8988T (cell line): ENCODE results near the gene PHTF1.

Source experiments
- DNase-seq: peaks from one replicate; pipeline ENCODE4 v3.0.0; 2011

Gene PHTF1

DNA sequence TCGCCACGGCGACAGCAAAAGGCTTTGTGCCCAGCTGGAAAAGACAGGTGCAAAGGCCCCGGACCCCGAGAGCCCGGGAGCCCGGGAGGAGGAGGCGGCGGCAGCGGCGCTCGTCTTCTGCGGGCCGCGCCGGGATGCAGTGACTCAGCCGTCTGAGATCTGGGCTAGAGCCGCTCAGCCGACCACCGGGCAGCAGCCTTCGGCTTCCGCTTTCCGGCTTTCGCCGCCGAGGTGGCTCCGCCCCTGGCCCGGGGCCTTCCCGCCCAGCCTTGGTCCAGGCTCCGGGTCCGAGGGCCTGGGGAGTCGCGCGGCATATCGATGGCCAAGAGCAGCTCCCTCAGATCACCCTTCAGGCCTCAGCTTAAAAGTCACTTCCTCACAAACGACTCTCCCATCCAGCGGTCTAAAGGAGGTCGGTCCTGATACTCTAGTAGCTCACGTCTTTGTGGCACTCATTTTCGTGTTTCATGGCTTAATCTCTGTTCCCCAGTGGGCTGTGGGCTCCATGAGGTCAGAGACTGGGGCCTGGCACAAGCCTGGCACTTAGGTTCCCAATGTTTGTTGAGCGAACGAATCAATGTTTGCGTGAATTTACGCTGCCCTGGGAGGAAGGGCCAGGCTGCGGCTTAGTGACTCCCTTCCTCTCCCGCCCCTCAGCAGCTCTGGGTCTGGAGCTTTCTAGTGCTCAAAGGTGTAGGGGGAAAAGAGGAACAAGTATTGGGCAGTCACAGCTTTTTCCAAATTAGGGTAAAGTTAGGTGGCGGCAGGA, at the start of gene PHTF1:
Gene PHTF1, minus strand, starts transcription at position 154 of the 769 bp plus-strand sequence. CDS start 783 bp downstream, outside the sequence.
- DNase-seq: peak; percentile 50

DNA sequence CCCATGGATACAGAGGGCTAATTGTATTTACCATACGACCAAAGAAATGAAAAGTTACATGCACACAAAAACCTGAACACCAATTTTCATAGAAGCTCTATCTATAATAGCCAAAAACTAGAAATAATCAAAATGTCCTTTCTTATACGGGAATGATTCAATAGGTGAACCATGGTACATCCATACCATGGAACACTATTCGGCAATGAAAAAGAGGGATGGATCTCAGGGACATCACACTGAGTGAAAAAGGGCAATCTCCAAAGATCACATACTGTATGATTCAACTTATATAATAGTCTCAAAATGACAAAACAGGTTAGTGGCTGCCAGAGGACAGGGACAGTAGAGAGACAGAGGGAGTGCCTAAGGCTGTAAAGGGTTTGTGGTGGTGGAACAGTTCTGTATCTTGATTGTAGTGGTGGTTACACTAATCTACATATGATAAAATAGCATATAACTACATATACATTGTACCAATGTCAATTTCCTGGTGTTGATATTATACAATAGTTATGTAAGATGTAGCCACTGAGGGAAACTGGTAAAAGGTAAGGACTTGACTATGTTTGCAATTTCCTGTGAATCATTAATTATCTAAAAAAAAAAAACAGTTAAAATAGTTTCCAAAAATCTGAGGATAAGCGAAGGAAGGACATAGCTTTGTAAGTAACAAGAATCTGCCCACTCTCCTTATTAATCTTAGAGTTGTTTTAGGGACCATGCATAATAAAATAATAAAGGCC, 49.3 kb upstream of the PHTF1 start:
- no peak for DNase-seq

DNA sequence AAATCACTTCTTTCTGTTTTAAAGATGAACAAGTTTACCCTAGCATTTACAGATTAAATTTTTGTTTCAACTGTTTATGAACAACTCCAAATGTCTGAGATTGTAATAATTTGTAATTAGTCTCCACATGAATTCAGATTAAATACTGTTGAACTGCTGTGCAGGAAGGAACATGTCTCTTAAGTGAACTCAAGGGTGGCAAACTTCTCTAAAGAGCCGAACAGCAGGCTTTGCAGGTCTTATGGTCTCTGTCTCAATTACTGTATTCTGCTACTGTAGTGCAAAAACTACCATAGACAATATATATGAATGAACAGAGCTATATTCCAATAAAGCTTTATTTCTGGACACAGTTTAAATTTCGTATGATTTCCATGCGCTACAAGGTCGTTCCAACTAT, 46.4 kb upstream of the PHTF1 start:
- DNase-seq: no peak

DNA sequence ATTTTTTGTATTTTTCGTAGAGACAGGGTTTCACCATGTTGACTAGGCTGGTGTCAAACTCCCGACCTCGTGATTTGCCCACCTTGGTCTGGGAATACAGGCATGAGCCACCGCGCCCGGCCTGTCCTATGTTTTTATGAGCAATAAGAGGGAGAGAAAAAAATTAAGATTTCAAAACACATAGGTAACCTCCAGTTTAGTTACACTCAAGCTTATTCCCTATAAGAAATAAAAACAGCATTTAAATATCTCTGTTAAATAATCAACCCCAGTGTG, 45.9 kb upstream of the PHTF1 start:
- DNase-seq: no peak

DNA sequence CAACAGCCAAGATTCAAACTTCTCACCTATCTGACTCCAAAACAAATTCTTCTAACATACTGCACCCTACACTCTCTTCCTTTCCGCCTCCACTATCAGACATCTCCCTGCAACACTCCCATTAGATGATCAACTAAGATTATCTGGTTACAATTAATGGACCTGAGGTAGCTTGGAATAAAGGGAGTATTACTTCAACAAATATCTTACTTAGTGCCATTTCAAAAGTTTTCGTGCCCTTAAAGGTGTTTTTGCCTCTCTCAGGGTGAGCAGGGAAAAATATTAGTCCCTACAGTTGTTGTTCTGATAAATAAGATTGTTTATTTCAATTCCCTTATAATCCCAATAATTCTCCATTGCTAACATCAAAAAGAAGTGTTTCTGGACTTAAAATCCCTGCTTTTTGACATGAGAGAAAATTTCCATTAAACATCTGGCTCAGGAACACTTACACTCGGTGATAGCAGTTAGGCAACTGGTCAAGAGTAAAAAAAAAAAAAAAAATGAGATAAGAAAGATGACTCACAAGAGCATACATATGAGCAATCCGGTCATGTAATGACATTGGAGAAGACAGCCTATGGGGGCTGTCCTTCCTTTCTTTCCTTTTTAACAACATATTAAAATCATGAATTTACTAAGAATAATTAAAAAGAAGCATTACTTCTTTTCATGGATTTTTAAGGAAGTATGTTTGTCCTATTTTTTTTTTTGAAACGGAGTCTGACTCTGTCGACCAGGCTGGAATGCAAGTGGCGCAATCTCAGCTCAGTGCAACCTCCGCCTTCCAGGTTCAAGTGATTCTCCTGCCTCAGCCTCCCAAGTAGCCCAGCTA, 45.4 kb upstream of the PHTF1 start:
- DNase-seq: no peak

DNA sequence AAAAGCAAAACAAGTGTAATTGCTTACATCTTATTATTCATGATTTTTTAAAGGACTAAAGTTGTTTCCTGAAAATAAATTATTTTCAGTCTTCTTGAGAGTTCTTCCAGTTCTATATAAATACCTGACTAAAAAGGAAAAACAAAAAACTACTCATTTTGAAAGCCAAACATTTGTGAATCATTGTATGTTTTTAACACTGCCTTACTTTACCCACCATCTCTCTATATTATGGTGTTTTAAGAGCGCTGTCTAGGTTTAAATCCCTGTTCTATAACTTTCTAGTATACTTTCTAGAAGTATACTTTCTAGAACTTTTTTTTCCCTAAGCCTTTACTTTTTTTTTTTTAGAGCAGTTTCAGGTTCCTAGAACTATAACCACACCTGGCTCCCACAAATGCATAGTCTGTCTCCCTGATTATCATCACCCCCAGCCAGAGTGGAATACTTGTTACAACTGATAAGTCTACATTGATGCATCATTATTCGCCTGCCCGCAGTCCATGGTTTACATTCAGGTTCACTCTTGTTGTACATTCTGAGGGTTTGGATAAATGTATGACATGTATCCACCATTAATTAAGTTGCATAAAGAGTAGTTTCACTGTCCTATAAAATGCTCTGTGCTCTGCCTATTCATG, 43.2 kb upstream of the PHTF1 start:
- DNase-seq: no peak

DNA sequence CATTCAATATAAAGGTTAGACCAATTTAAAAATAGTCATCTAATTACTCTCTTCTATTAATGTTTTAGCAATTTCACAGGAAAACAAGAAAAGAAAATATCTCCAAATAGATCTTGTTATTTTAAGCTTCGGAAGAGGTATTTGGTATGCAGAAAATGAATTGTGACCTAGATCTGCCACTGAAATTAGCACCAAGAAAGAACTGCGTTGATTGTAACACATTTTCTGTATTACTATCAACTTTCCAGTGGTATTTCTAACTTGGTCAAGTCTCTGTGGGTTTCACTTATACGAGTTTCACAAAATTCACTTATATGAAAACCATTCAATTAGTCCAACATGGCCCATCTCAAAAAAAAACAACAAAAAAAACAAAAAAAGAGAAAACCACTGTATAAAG, 41.2 kb upstream of the PHTF1 start:
- no peak for DNase-seq

DNA sequence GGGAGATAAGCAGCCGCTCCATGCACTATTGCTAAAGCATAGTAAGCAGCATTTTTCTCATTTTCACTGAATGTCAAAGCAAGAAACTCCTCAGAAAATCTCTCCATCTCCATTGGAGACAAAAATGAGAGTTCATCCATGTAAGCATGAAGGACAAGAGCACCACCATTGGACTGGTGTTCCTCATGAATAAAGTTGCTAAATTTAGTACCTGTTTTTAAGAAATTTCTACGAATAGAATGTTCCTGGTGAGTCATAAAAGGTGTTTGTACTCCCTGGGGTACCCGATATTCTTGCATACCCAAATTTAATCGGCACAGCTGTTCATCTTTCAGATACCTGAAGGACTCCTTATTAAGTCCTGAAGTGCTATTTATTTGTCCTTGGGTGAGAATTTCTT, 38.2 kb upstream of the PHTF1 start:
- DNase-seq: no peak

DNA sequence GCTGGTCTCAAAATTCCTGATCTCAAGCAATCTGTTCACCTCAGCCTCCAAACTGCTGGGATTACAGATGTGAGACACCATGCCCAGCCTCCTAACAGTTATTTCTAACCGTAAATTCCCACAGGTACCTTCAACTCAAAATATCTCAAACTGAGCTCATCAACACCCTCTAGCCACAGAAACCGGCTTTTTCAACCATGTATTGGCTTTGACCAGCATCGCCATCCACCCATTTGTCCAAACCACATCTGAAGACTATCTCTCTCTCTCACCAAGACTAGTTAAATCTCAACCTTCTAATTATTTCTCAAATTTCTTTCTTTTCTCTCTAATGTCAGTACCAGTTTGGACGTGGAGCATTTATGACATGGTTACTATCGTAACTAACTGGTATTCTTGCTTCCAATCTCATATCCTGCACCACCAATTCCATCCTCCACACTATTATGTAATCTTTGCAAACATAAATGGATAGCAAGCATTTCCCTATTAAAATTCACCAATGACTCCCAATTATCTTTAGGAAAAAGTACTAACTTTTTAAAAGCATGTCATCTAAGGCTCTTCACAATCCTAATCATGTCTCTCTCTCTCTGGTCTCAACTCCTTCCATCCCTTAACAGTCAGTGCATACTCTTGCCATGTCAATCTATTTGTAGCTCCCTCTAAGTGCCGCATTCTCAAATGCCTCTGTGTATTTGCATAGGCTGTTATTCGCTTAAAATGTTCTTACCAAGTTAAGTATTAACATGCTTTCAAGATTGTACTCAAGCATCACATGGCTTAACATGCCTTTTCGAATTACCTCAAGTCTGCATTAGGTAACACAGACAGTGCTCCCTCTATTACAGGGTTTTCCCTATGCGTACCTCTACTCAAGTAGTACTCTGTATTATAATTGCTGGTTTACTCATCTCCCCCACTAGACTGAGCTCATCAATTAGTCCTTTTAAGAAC, 34.9 kb upstream of the PHTF1 start:
- DNase-seq: no peak

DNA sequence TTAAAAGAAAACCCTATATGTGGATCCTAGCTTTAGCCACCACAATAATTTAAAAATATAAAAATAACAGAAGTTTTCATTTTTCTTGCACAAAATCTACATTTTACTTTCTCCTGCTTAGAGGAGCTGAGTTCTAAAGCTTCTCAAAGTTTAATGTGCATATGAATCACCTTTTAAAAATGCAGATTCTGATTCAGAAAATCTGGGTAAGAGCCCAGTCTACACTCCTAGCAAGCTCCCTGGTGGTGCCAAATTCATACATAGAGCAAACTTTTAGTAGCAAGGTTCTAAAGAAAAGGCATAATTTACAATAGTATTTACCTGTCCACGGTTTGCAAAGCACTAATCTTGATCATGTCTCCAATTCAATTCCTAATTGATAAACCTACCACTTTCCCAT, 33.7 kb upstream of the PHTF1 start:
- DNase-seq: no peak

DNA sequence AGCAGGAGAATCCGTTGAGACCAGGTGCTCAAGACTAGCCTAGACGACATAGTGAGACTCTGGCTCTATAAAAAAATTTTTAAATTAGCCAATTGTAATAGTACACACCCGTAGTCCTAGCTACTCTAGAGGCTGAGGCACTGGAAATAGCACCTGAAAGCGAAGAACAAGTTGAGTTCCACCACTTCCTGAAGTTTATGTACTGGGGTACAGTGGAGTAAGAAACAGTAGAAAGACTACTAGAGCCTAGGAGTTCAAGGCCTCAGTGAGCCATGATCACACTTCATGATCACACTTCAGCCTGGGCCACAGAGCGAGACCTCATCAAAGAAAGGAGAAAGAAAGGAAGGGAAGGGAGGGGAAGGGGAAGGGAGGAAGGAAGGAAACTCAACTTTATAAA, 33.2 kb upstream of the PHTF1 start:
- DNase-seq: no peak

DNA sequence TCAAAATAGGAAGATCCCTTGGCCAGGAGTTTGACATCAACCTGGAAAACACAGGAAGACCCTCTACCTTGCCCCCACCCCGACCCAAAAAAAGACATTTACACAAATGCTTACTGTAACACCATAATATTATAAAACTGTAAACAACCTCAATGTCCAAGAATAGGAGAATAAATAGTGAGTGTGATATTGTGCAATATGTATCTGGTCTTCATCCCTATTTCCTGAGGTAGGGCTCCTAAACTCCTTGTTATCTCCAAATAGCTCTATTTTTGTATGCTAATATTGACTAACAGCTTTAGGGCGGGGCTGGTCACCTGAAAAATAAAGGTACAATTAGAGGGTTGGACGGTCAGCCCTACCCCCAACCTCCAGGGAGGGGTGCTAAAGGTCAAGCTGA, 29.5 kb upstream of the PHTF1 start:
- no peak for DNase-seq

DNA sequence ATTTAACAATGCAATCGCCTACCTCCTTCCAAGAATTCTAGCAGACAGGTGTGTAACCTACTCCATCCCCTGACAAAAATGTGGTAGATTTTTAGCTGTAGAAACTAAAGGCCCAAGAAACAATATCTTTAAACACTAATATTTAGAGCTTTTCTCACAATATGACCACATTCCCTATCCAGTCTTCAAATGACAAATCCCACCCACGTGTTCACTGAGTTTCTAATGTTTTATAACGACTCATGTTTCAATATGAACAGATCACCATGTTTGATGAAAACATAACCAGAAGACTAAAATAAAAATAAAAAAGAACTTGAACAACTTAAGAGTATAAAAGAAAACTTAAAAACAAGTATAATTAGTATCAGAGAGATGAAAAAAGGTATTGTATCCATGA, 28.4 kb upstream of the PHTF1 start:
- DNase-seq: no peak

DNA sequence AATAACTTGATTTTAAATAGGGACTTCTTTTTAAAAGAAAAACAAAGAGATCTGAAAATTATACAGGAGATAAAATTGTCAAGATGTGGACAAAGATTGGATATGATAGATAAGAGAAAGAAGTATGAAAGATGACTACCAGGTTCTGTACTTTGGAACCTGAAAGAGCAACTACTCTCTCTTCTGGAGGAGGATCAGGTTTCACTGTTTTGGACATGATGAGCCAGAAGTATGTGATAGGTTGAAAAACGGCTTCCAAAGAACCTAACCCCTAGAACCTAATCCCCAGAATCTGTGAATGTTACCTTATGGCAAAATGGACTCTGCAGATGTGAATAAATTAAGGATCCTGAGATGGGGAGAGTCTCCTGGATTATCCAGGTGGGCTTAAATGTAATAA, 26.8 kb upstream of the PHTF1 start:
- DNase-seq: no peak

DNA sequence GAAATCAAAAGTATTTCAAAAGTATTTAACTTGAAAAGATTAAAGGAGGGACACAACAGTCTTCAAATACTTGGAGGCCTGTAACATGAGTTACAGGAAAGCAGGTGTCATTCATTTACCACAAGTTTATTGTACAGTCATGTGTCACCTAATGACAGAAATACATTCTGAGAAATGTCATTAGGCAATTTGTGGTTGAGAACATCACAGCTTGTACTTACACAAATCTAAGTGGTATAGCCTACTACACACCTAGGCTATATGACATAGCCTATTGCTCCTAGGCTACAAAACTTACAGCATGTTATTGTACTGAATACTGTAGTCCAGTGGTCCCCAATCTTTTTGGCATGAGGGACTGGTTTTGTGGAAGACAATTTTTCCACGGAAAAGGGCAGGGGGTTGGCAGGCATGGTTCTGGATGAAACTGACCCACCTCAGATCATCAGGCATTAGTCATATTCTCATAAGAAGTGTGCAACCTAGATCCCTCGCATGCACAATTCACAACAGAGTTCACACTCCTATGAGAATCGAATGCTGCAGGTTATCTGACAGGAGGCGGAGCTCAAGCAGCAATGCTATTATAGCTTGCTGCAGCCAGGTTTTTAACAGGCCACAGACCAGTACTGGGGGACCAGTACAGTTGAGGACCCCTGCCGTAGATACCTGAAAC, 25.0 kb upstream of the PHTF1 start:
- no peak for DNase-seq

DNA sequence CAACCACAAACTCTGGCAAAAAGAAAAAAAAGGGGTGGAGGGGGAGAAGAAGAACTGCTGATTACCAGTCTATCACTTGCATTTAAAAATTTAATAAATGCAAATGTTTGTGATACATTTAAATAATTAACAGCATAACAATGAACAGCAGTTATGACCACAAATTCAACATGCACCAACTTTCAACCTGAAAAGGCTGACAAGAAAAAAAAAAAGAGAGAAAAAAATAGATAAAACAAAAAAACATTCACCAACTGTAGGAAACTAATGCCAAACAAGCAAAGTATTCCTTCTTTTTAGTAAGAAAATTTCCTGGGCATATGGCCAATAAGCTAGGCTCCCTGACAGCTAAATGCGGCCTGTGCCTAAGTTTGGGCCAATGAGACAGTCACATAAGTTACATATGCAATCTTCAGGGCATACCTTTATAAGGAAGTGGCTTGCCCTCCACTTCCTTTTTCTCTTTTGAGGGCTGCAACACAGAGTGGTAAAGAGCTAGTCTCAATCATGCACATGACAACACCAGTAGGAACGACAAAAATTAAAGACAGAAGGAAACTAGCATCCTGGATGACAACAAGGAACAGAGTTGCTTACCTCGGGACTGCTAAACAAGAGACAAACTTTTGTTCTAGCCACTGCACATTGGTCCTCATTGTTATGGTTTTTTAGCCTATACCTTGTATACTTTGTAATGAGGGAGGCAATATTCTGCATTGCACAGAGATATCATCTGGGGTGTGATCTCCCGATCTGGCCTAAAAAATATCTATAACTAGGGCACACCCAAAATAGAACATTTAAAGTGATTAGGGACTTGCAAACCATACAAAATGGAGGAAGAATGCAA, 24.2 kb upstream of the PHTF1 start:
- no peak for DNase-seq

DNA sequence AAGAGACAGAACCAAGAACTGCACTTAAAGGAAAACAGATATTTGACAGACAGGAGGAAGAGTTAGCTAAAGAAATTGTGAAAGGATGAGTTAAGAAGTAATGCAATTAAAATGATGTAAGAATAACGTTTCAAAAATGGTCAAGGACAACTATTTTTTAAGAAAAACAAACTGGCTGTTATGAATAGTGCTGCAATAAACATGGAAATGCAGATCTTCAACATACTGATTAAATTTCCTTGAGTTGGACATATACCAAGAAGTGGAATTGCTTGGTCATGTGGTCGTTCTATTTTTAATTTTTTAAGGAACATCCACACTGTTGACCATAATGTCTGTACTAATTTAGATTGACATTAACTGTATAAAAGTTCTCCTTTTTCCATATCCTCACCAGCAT, 23.1 kb upstream of the PHTF1 start:
- DNase-seq: no peak

DNA sequence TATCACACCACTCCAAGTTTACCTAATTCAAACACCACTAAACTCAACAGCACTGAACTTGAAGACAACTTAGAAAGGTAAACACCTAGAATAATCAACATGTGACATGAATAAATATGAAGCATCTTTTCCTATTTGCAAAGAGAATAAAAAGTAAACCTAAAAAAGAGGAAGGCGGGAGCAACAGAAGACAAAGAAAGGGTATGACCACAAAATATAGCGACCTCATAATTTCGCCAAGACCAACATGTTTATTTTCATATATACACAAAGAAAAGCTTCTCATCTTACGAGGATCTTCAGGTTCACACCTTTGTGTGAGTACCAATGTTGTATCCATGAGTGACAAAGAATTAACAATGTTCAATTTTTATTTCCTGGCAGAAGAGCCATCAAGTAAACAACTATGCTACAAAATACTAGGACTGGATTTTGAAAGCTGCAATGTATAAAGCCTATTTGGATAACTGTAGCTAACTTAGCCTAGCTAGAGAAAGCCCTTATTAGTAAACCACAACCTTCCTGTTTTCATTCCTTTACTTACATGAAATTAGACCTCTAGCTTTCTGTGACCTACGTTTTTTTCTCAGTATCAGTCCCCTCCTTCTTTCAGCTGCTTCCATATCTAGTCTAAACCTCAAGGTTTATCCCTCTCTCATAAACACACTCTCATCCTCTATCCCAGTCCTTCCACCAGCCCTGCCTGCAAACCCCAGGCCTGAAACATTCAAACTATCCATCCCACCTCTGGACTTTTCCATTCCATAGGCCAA, 21.3 kb upstream of the PHTF1 start:
- no peak for DNase-seq

DNA sequence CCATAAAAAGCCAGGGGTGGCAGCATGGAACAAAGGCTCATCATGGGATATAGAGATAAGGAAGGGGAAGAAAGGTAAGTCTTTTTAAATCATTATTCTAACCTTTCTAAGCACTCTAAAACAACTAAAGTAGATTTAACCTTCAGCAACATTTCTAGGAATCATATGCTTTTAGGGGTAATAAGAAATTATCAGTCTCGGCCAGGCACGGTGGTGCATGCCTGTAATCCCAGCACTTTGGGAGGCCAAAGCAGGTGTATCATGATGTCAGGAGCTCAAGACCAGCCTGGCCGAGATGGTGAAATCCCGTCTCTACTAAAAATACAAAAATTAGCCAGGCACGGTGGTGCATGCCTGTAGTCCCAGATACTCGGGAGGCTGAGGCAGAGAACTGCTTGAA, 20.3 kb upstream of the PHTF1 start:
- DNase-seq: no peak

DNA sequence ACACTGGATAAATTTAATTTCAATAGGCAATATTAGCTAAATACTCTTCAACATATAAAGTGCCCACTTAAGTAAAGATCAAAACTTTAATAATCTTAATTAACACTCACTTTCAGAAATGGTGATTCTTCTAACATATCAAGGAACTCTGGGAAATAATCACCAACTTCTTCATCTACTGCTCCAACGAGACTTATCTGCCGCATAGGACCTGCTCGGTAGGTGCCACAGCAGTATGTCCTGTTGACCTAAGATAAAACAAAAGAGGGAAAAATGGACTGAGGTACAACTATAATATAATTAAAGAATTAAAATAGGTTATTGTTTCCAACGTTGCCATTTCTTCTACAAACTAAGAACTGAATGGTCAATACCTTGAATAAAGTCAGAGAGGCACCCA, 18.3 kb upstream of the PHTF1 start:
- DNase-seq: no peak
